Adrenal gland (tissue), 5 donors: Measurements from ENCODE around the gene ANKRD55.

ENCODE experiments used
- POLR2A ChIP-seq, 2 donors: fragments of 450-650 bp; IDR thresholded peaks; one replicate each; pipeline ENCODE4 v1.6.1; 2017; ENCODE audit warnings: antibody characterized with exemption in 2 of 2, mild to moderate bottlenecking in 2 of 2, moderate library complexity in 1 of 2
- TF ChIP-seq, protein P1 (sequence below), 6 experiments: fragments of 450-650 bp in 4 of 6; fragments of 200-600 bp in 2 of 6; sonication (generic) in 1 of 6; IDR thresholded peaks; 1 replicate in 5 of 6; 2 replicates in 1 of 6; pipeline versions ENCODE4 v1.5.1 to v1.8.0; 2016 to 2021; ENCODE audit warnings: antibody characterized with exemption in 6 of 6, mild to moderate bottlenecking in 2 of 6, moderate library complexity in 1 of 6
- donor health status: DM: no; HTN: no; CAD: no.

- TF ChIP-seq, protein P1, sequence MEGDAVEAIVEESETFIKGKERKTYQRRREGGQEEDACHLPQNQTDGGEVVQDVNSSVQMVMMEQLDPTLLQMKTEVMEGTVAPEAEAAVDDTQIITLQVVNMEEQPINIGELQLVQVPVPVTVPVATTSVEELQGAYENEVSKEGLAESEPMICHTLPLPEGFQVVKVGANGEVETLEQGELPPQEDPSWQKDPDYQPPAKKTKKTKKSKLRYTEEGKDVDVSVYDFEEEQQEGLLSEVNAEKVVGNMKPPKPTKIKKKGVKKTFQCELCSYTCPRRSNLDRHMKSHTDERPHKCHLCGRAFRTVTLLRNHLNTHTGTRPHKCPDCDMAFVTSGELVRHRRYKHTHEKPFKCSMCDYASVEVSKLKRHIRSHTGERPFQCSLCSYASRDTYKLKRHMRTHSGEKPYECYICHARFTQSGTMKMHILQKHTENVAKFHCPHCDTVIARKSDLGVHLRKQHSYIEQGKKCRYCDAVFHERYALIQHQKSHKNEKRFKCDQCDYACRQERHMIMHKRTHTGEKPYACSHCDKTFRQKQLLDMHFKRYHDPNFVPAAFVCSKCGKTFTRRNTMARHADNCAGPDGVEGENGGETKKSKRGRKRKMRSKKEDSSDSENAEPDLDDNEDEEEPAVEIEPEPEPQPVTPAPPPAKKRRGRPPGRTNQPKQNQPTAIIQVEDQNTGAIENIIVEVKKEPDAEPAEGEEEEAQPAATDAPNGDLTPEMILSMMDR (IDR thresholded peaks at IDR 0.05), result no peak
- no peak for TF ChIP-seq POLR2A (IDR thresholded peaks at IDR 0.05)
These were observed 20.8 kb upstream of the ANKRD55 start for GRCh38 chr5:56253924-56254323.
